Measurements from ENCODE around the gene MPRIP. TPM values are rescaled to one million over a fixed set of nuclear protein-coding genes. Genes with fewer than 3 reads are reported as not detected.

Gene MPRIP
- total RNA-seq, 3 donors from 2014 or later, result 121 to 132 (median 132) TPM

DNA sequence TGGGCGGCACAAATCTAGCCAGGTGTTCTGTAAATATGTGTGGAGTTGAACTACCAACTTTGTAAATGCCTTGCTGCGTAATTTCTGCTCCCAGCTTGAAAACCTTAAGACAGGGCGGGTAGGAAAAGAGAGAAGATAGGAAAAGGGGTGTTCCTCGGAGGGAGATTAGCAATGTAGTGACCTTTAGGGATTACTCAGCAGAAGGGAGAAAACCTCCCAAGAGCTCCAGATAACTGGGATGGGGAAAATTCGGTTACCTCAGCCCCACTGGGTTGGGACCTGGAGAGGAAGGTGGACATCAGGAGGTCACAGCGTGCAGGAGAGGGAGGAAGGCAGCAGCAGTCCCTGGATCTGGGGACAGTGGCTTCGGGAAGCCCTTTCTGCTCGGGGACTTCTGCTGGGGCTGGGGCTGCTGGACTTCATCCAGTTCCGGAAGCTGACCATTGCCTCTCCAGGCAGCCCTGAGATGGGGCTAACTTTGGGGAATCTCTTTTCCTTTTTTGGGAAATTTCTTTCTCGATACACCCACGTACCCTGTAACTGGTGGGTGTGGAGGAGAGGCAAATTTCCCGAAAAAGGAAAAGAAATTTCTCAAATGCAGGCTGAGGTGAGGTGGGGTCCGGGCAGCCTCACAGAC is 39.2 kb downstream of the MPRIP start:
- H3K9me3 Mint-ChIP-seq, result no peaks in the 10 kb centered on the region
- no peak overlapping the region for H3K4me3 Mint-ChIP-seq
- H3K4me1 Mint-ChIP-seq (ENCODE audit: low read depth), result peaks cover 9% of the 10 kb centered on the region
- ATAC-seq (no peak), DNase-seq (no peak)
- H3K36me3 Mint-ChIP-seq (ENCODE audit: insufficient read depth), result peaks cover 22% of the 10 kb centered on the region
- no peaks in the 10 kb centered on the region for H3K27me3 Mint-ChIP-seq (ENCODE audit: low read depth)

DNA sequence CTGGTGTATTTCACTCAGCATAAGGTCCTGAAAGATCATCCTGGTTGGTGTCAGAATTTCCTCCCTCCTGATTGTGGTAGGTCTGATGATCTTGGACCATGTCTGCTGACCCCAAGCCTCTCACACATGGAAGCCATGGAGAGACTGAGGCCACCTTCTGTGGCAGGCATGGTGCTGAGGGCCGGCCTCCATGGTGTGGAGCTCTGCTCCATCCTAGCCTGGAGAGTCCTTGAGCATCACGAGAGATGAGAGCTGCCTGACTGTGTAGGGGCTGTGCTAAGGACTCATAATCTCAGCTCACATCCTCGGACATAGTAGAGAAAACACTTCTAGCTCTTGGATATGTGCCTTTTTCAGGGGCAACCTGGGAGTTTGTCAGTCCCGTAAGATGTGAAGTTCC is 40.6 kb downstream of the MPRIP start:
- no peaks in the 10 kb centered on the region for H3K27me3 Mint-ChIP-seq (ENCODE audit: low read depth)
- no peaks in the 10 kb centered on the region for H3K9me3 Mint-ChIP-seq
- H3K4me3 Mint-ChIP-seq, result no peak overlapping the region
- DNase-seq (no peak), ATAC-seq (no peak)
- peaks cover 19% of the 10 kb centered on the region for H3K36me3 Mint-ChIP-seq (ENCODE audit: insufficient read depth)
- peaks cover 17% of the 10 kb centered on the region for H3K4me1 Mint-ChIP-seq (ENCODE audit: low read depth)

DNA sequence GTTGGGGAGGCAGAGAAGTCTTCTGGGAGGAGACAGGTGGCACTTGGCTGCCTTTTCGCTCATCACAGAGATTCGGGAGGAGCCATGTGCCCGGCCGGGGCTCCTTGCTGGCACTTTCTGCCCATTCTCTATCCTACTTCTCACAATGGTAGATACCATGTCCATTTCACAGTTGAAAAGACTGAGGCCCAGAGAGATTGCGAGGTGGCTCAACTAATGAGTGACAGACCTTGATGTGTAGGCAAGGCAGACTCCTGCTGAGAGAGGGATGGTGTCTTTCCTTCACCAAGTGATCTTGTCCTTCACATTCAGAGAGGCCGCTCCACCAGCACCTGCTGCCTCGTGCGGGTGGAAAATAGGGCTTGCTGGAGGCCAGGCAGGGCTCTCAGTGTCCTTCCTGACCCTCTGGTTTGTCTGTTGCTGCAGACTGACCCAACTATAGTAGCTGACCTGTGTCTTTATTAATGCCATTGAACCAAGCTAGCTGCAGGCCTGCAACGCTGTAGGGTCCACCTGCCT is 42.1 kb downstream of the MPRIP start:
- Mint-ChIP-seq H3K9me3 (no peaks in the 10 kb centered on the region), H3K4me1 (ENCODE audit: low read depth) (peaks cover 32% of the 10 kb centered on the region), H3K4me3 (no peak overlapping the region), H3K36me3 (ENCODE audit: insufficient read depth) (peaks cover 19% of the 10 kb centered on the region), H3K27me3 (ENCODE audit: low read depth) (no peaks in the 10 kb centered on the region)
- no peak for DNase-seq
- no peak for ATAC-seq

DNA sequence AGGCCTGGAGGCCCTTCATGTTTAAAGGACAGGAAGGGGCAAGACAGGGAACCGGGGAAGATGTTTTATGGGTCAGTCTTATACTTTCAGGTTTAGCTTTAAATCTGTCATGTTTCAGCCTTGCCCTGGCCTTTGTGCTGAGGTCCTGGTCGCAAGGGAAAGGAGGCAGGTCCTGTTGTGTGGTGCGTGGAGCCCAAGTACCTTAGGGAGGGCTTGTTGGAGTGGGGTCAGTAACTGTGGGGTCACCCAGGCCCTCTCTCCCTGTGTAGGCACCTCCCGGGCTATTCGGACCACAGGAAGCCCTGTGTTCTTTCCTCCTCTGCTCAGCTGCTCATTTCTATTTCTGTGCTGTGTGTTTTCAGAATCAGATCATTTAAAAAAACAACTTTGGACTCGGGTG is 42.7 kb downstream of the MPRIP start:
- ATAC-seq (no peak), DNase-seq (no peak)
- Mint-ChIP-seq H3K27me3 (ENCODE audit: low read depth) (no peaks in the 10 kb centered on the region), H3K9me3 (no peaks in the 10 kb centered on the region), H3K36me3 (ENCODE audit: insufficient read depth) (peaks cover 19% of the 10 kb centered on the region), H3K4me1 (ENCODE audit: low read depth) (peaks cover 34% of the 10 kb centered on the region), H3K4me3 (no peak overlapping the region)

DNA sequence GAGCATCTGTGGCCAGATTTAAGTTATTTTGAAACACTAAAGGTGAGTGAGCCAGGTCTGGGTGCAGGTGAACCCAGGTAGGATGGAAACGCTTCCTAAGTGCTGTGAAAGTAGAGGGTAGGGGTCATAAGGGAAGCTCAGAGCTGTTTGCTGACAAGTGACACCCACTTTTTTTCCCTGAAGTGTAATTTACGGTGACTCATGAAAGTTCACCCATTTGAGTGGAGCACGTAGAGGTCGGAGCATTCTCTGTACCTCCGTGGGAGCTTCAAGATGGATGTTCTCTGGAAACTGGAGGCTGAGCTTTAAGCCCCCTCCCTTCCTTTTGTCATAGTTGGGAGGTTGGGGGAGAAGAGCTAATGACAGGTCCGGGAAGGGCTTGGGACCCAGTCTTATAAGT is 44.3 kb downstream of the MPRIP start:
- Mint-ChIP-seq H3K4me3 (no peak overlapping the region), H3K9me3 (no peaks in the 10 kb centered on the region), H3K27me3 (ENCODE audit: low read depth) (no peaks in the 10 kb centered on the region), H3K4me1 (ENCODE audit: low read depth) (peaks cover 33% of the 10 kb centered on the region), H3K36me3 (ENCODE audit: insufficient read depth) (peaks cover 19% of the 10 kb centered on the region)
- ATAC-seq, result no peak
- DNase-seq, result no peak

DNA sequence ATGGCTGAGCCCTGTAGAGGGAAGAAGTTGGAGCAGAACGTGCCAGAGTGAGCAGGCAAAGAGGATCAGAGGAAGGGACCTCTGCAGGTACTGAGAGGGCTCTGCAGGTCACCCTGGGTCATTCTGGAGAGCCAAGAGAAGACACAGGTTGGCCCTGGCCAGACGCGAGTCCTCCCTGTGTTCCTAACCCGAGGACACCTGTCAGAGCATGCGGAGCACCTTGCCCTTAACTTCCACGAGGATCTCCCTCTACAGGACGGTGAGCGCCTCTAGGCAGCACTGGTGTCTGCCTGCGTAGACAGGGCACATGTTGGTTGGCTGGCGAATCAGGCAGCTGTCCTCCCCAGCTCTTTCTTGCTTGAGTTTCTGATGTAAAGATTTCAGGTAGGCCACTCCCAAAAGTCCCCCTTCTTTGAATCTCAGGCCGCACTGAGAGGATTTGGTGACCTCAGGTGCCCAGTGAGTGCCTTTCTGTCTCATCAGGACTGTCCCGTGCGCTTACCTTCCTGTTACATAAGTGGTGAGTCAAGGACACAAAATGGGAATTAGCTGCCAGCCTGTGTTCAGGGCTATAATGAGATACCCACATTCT is 45.3 kb downstream of the MPRIP start:
- ATAC-seq (no peak), DNase-seq (no peak)
- H3K9me3 Mint-ChIP-seq, result no peaks in the 10 kb centered on the region
- peaks cover 34% of the 10 kb centered on the region for H3K4me1 Mint-ChIP-seq (ENCODE audit: low read depth)
- no peaks in the 10 kb centered on the region for H3K27me3 Mint-ChIP-seq (ENCODE audit: low read depth)
- H3K4me3 Mint-ChIP-seq, result no peak overlapping the region
- peaks cover 23% of the 10 kb centered on the region for H3K36me3 Mint-ChIP-seq (ENCODE audit: insufficient read depth)

DNA sequence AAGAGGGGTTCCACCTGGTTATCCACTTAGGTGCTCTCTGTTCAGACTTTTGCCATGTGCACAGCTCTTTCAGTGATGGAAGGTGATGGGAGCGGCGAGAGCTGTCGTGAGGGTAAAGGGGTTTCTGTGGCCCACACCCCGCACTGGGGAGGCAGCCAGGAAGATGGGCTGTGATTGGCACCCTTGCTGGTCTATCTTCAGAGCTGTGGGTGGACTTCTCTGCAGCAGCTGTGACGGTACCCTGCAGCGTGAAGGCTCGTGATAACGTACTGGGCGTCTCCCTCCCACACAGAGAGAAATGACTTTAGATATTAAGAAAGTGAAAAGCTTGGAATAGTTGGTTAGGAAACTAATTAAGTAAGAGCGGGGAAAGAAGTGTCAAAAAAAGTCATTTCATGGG is 45.8 kb downstream of the MPRIP start:
- Mint-ChIP-seq H3K4me1 (ENCODE audit: low read depth) (peaks cover 40% of the 10 kb centered on the region), H3K9me3 (no peaks in the 10 kb centered on the region), H3K4me3 (no peak overlapping the region), H3K27me3 (ENCODE audit: low read depth) (no peaks in the 10 kb centered on the region), H3K36me3 (ENCODE audit: insufficient read depth) (peaks cover 21% of the 10 kb centered on the region)
- no peak for DNase-seq
- no peak for ATAC-seq

DNA sequence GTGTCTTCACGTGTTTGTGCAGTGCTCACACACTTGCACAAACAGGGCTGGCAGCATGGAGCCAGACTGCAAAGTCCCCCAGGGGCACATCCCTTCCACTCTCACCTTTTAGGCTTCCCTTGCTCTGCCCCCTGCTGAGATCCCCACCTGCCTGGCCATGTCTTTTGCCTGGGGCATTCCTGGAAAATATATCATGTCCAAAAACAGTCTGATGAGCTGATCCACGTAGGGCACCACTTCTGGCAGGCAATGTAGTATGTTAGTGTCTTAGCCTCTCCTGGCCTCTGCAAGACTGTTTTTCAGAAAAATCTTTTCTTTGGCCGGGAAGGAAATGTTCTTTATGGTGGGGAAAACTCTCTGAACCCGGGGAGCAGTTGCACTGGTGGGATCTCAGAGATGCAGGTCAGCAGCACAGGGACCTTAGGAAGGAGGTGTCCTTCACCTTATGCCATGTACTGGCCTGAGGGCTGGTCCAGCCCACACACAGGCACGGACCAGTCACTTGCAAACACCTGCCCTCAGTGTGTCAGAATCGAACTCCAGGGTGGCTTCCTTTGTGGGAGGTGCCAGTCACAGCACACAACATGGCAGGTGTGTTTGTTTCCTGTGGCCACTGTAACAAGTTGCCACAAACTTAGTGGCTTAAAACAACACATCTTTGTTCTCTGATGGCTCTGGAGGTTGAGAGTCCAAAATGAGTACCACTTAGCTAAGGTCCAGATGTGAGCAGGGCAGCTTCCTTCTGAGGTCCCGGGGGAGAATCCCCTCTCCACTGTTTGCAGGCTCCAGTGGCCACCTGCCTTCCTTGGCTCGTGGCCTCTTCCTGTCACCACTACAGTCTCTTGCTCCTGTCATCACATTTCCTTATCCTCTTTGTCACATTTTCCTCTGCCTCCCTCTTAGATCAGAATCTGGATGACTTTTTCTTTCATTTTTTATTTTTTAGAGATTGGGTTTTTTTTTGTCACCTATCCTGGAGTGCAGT is 46.6 kb downstream of the MPRIP start:
- Mint-ChIP-seq H3K4me1 (ENCODE audit: low read depth) (peaks cover 47% of the 10 kb centered on the region), H3K4me3 (no peak overlapping the region), H3K9me3 (no peaks in the 10 kb centered on the region), H3K36me3 (ENCODE audit: insufficient read depth) (peaks cover 21% of the 10 kb centered on the region), H3K27me3 (ENCODE audit: low read depth) (no peaks in the 10 kb centered on the region)
- ATAC-seq (no peak), DNase-seq (no peak)

DNA sequence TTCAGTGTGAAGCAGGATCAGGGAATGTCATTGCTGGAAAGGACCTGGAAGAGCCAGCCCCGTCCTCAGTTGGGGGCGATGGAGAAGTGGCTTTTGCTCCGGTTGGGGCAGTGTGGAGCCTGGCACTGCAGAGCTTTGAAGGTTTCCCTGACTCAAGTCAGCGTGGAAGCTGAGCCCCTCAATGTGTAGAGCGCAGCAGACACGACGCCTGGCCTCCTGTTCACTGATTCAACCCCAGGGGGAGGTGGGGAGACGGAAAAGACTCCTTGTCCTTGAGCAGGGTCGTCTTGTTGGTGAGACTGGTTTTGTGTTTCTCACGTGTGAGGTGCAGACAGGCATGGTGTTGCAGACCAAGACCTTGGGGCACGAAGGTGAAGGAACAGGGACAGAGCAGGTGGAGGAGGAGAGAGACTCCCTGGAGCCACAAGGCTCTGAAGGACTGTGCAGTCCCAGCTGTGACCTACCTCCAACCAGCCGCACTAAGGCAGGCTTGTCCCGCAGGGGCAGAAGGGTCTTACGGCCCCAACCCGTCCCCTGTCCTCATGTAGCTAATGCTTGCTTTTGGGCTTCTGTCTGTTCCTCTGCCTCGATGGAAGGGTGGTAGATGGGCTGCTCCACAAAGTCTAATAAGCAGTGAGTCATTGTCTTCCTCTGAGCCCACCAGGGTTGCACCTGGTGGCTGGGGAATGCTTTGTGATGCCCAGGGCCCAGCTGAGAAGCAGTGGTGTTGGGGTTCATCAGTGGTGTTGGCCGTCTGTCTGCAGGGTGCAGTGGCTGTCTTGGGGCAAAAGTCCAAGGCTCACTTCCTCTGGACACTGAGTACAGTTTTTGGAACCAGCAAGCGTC is 47.8 kb downstream of the MPRIP start:
- ATAC-seq (no peak), DNase-seq (no peak)
- H3K4me3 Mint-ChIP-seq, result no peak overlapping the region
- H3K4me1 Mint-ChIP-seq (ENCODE audit: low read depth), result peaks cover 53% of the 10 kb centered on the region
- H3K36me3 Mint-ChIP-seq (ENCODE audit: insufficient read depth), result peaks cover 20% of the 10 kb centered on the region
- no peaks in the 10 kb centered on the region for H3K9me3 Mint-ChIP-seq
- no peaks in the 10 kb centered on the region for H3K27me3 Mint-ChIP-seq (ENCODE audit: low read depth)

DNA sequence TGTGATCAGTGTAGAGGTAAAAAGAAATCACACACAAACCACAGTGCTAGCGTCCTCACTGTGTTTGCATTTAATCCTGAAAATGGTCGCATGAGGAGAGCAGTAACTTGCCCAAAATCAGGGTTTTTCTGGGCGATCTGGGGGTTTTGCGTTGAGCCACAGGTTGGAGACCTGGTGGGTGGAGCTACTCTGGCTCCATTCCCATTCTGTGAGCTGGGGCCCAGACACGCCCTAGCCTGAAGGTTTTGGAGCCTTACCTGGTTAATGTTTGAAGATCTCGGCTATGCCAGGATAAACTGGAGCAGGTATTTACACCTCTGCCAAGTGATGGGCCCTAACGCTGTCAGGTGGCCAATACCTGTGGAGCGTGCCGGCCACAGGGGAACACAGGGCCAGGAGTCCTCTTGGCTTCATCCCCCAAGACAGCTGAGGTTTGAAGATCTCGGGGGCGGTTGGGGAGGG is 48.4 kb downstream of the MPRIP start:
- peaks cover 50% of the 10 kb centered on the region for H3K4me1 Mint-ChIP-seq (ENCODE audit: low read depth)
- no peak overlapping the region for H3K4me3 Mint-ChIP-seq

DNA sequence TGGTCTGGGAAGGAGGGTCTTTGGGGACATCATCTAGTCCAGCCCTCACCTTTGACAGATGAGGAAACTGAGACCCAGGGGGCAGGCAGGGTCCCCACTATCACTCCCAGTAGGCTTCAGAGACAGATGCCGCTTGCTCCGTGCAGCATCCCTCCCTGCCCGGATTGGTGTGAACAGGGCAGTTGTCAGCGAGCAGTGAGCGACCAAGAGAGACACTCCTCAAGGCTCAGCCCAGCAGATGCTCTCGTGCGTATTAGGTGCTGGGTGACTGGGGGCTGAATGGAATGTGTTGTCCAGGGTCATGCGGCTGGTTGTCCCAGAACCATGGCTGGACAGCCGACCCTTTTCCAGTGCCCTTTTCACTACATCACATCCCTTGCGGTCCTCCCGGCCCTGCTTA is 49.0 kb downstream of the MPRIP start:
- peaks cover 48% of the 10 kb centered on the region for H3K4me1 Mint-ChIP-seq (ENCODE audit: low read depth)
- ATAC-seq (no peak), DNase-seq (no peak)
- H3K9me3 Mint-ChIP-seq, result no peaks in the 10 kb centered on the region
- peaks cover 21% of the 10 kb centered on the region for H3K36me3 Mint-ChIP-seq (ENCODE audit: insufficient read depth)
- no peak overlapping the region for H3K4me3 Mint-ChIP-seq
- H3K27me3 Mint-ChIP-seq (ENCODE audit: low read depth), result no peaks in the 10 kb centered on the region

More for the DNA sequence above, 48.4 kb downstream of the MPRIP start:
- ATAC-seq (no peak), DNase-seq (no peak)
- H3K9me3 Mint-ChIP-seq, result no peaks in the 10 kb centered on the region
- H3K36me3 Mint-ChIP-seq (ENCODE audit: insufficient read depth), result peaks cover 19% of the 10 kb centered on the region
- no peaks in the 10 kb centered on the region for H3K27me3 Mint-ChIP-seq (ENCODE audit: low read depth)

DNA sequence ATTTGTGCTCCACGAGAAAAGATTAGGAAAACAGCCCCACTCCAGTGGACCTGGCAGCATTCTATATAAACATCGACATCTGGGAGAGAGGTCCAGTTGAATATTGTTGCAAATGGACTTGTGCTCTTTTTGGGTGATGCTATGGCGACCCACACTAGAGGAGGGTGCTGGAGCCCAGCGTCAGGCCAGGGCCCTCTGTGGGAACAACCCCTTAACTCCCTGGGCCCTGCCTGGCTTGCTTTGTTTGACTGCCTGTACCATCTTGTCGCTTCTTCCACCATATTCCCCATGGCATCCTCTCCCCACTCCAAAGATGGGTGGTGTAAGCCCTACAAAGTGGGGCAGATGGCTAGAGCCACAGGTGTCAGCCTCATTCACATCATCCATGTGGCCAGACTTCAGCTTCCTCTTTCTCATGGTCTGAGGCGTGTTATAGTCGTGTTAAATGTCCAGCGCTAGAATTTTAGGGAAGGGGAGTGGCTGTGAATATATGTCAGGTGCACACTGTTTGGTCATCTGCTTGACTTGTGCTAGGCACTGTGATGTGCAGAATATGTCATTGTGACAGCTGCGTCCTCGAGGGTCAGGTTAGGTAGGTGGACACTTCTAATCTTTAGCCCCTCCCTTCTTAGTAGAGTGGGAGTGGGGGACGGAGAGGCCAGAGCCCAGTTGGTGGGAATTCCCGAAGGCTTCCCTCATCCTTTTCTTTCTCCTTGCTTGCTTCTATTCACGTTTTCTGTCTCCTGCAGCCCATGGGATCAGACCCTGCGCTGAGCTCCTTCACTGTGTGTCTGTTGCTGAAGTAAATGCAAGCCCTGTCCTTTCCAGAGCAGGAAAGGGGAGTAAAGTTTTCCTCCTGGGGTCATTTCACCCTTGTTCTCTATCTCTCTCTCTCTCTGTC is 49.8 kb downstream of the MPRIP start:
- no peak for DNase-seq
- Mint-ChIP-seq H3K9me3 (no peaks in the 10 kb centered on the region), H3K36me3 (ENCODE audit: insufficient read depth) (peaks cover 21% of the 10 kb centered on the region), H3K27me3 (ENCODE audit: low read depth) (no peaks in the 10 kb centered on the region), H3K4me1 (ENCODE audit: low read depth) (peaks cover 44% of the 10 kb centered on the region), H3K4me3 (no peak overlapping the region)
- ATAC-seq, result no peak

DNA sequence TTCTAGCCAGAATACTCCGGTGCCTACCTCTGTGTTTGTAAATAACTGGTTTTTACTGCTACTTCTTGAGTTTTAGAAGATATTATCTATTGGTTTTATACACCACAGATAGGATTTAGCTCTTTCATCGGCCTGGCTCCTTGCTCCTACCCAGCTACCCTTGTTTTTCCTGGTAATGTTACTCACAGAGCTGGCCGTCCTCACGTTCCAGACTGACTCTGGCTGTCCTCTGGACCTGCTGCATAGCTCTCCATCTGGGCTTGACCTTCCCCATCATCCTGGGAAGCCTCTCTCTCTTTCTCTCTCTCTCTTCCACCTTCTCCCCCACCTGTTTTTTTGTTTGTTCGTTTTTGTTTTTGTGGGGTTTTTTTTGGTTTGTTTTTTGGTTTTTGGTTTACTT is 51.5 kb downstream of the MPRIP start:
- Mint-ChIP-seq H3K4me3 (no peak overlapping the region), H3K27me3 (ENCODE audit: low read depth) (no peaks in the 10 kb centered on the region), H3K9me3 (no peaks in the 10 kb centered on the region), H3K36me3 (ENCODE audit: insufficient read depth) (peaks cover 16% of the 10 kb centered on the region), H3K4me1 (ENCODE audit: low read depth) (peaks cover 30% of the 10 kb centered on the region)
- no peak for ATAC-seq
- DNase-seq, result no peak
